OCI-LY3 (cell line): ENCODE data around the gene ACTN3.

Source experiments
- H2AFZ ChIP-seq: fragments of 200-600, 300-600 bp; shearing (Covaris generic); 2 replicates; pipeline ENCODE4 v1.6.0; 2014; ENCODE audit warnings: antibody characterized with exemption, low read depth, low read length
- H3K27ac ChIP-seq: fragments of 200-600, 300-600 bp; sonication (generic); 2 replicates; pipeline ENCODE4 v1.5.1; 2014; ENCODE audit warnings: mild to moderate bottlenecking, low read length, moderate library complexity, mixed read lengths
- H3K27me3 ChIP-seq: fragments of 200-600, 300-600 bp; sonication (generic); 2 replicates; pipeline ENCODE4 v1.6.1; 2014; ENCODE audit warnings: low read depth, low read length, mixed read lengths
- H3K36me3 ChIP-seq: fragments of 200-600, 300-600 bp; sonication (generic); replicated peaks from 2 replicates; pipeline ENCODE3; 2014; ENCODE audit warnings: low read depth, low read length, mixed read lengths
- H3K4me1 ChIP-seq: fragments of 300-600, 200-600 bp; sonication (generic); 2 replicates; pipeline ENCODE4 v1.6.1; 2014; ENCODE audit warnings: low read length, mixed read lengths
- H3K4me2 ChIP-seq: fragments of 200-600, 300-600 bp; sonication (generic); 2 replicates; pipeline ENCODE4 v1.6.1; 2014; ENCODE audit warnings: low read length, mixed read lengths
- H3K4me3 ChIP-seq: fragments of 300-600, 200-600 bp; sonication (generic); 2 replicates; pipeline ENCODE4 v1.5.1; 2014; ENCODE audit warnings: antibody characterized with exemption, mild to moderate bottlenecking, low read length, moderate library complexity
- H3K79me2 ChIP-seq: fragments of 300-600, 200-600 bp; shearing (Covaris generic); 2 replicates; pipeline ENCODE4 v1.6.1; 2014; ENCODE audit warnings: mild to moderate bottlenecking, low read length, mixed read lengths
- H3K9ac ChIP-seq: fragments of 300-600, 200-600 bp; shearing (Covaris generic); 2 replicates; pipeline ENCODE4 v1.6.0; 2014; ENCODE audit warnings: mild to moderate bottlenecking, low read length, moderate library complexity
- H3K9me3 ChIP-seq: fragments of 200-600, 300-600 bp; shearing (Covaris generic); 2 replicates; pipeline ENCODE4 v1.6.1; 2014; ENCODE audit warnings: low read length, mixed read lengths; ENCODE audit not compliant: insufficient read depth
- H4K20me1 ChIP-seq: fragments of 200-600, 300-600 bp; sonication (generic); 2 replicates; pipeline ENCODE4 v1.6.1; 2016; ENCODE audit warnings: low read length, mixed read lengths; ENCODE audit not compliant: insufficient read depth
- CTCF ChIP-seq: fragments of 200-600, 300-600 bp; sonication (generic); IDR thresholded peaks from 2 replicates; pipeline ENCODE4 v1.5.1; 2014; ENCODE audit warnings: antibody characterized with exemption, low read length, low read depth
- EZH2phosphoT487 ChIP-seq: fragments of 200-600 bp; shearing (Covaris generic); IDR thresholded peaks from 2 replicates; pipeline ENCODE4 v1.6.1; 2018; ENCODE audit warnings: antibody characterized with exemption, mixed run types, low read depth

ACTN3 gene

GRCh38 chr11:66562907-66563583, 16.3 kb downstream of the ACTN3 start:
- Histone ChIP-seq H3K9me3 (no peaks in the 10 kb centered on the region), H3K27ac (no peak overlapping the region), H3K4me3 (no peak overlapping the region), H3K4me2 (no peak overlapping the region), H4K20me1 (no peaks in the 10 kb centered on the region), H3K79me2 (no peaks in the 10 kb centered on the region), H2AFZ (no peak overlapping the region), H3K4me1 (no peaks in the 10 kb centered on the region), H3K9ac (no peak overlapping the region), H3K36me3 (no peaks in the 10 kb centered on the region), H3K27me3 (no peaks in the 10 kb centered on the region)
- TF ChIP-seq EZH2phosphoT487 (no peak), CTCF (no peak)

GRCh38 chr11:66563832-66564231, 17.1 kb downstream of the ACTN3 start:
- no peaks in the 10 kb centered on the region for H3K36me3 ChIP-seq
- no peaks in the 10 kb centered on the region for H3K4me1 ChIP-seq
- TF ChIP-seq CTCF (no peak), EZH2phosphoT487 (no peak)
- no peak overlapping the region for H2AFZ ChIP-seq
- H4K20me1 ChIP-seq: no peaks in the 10 kb centered on the region
- H3K4me3 ChIP-seq: no peak overlapping the region
- no peak overlapping the region for H3K27ac ChIP-seq
- H3K79me2 ChIP-seq: no peaks in the 10 kb centered on the region
- H3K9me3 ChIP-seq: no peaks in the 10 kb centered on the region
- no peaks in the 10 kb centered on the region for H3K27me3 ChIP-seq
- H3K4me2 ChIP-seq: no peak overlapping the region
- H3K9ac ChIP-seq: no peak overlapping the region

GRCh38 chr11:66564538-66564937, 17.8 kb downstream of the ACTN3 start:
- Histone ChIP-seq H3K4me2 (no peak overlapping the region), H3K36me3 (no peaks in the 10 kb centered on the region), H3K27me3 (no peaks in the 10 kb centered on the region), H3K9me3 (no peaks in the 10 kb centered on the region), H3K4me1 (no peaks in the 10 kb centered on the region), H4K20me1 (no peaks in the 10 kb centered on the region), H3K27ac (no peak overlapping the region), H2AFZ (no peak overlapping the region), H3K9ac (no peak overlapping the region), H3K4me3 (no peak overlapping the region), H3K79me2 (no peaks in the 10 kb centered on the region)
- TF ChIP-seq EZH2phosphoT487 (no peak), CTCF (no peak)

- H3K36me3 ChIP-seq: no peaks in the 10 kb centered on the region
- H4K20me1 ChIP-seq: no peaks in the 10 kb centered on the region
- H3K9ac ChIP-seq: no peak overlapping the region
- H3K4me3 ChIP-seq: no peak overlapping the region
- no peak overlapping the region for H3K27ac ChIP-seq
- TF ChIP-seq CTCF (no peak), EZH2phosphoT487 (no peak)
- no peaks in the 10 kb centered on the region for H3K27me3 ChIP-seq
- no peak overlapping the region for H2AFZ ChIP-seq
- no peaks in the 10 kb centered on the region for H3K9me3 ChIP-seq
- H3K4me2 ChIP-seq: no peak overlapping the region
- no peaks in the 10 kb centered on the region for H3K4me1 ChIP-seq
- H3K79me2 ChIP-seq: no peaks in the 10 kb centered on the region
These were observed 18.3 kb downstream of the ACTN3 start for GRCh38 chr11:66564984-66565383.
